Epithelial cell of proximal tubule (primary cell): Measurements from ENCODE around the gene ZNF354C. TPM values are rescaled to one million over a fixed set of nuclear protein-coding genes. Genes with fewer than 3 reads are reported as not detected.

Experiments
- DNase-seq: peaks from one replicate; pipeline ENCODE4 v3.0.0-alpha.2; 2011; ENCODE audit warnings: low read depth
- H3K4me3 ChIP-seq: 2 replicates; pipeline ENCODE4 v1.5.1; 2011; ENCODE audit warnings: low read depth, mild to moderate bottlenecking, low read length
- CTCF ChIP-seq: conservative IDR thresholded peaks from 2 replicates; pipeline ENCODE4 v1.5.1; 2012; ENCODE audit warnings: low read depth, mild to moderate bottlenecking, low read length
- total RNA-seq: library from RNA; depleted of rRNA; stranded (reverse); fragments of >200 nt; gene quantifications from 2 replicates; pipeline ENCODE4 v1.2.3, GENCODE V29; 2015

Gene ZNF354C
- total RNA-seq, 1 donor from 2014 or later: 3.1 TPM

GRCh38 chr5:179120421-179120861, 60.3 kb downstream of the ZNF354C start:
- no peak for TF ChIP-seq CTCF
- DNase-seq: no peak
- no peak overlapping the region for H3K4me3 ChIP-seq

GRCh38 chr5:179120951-179121666, 60.9 kb downstream of the ZNF354C start:
- no peak for TF ChIP-seq CTCF
- no peak for DNase-seq
- no peak overlapping the region for H3K4me3 ChIP-seq

DNA sequence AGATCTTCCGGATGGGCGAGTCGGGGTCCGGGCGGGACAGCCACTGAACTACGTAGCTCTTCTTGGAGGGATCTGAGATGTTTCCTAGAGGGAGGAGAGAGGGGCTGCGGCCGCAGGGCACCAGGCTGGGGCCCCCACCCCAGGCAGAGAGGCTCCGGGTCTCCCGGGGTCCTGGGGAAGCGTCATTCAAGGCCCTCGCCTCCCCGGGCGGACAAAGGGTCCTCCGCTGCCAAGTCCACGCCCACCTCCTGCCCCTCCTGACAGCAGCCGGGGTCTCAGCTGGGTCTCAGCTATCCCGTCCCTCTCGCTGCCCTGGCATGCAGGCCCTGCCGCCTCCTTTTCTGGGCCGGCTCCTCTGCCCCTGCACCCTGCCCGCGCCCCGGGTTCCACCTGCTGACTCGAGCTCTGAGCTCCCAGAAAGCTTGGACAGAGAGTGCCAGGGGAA, 61.5 kb downstream of the ZNF354C start:
- no peak overlapping the region for H3K4me3 ChIP-seq
- no peak for DNase-seq
- TF ChIP-seq CTCF: no peak

DNA sequence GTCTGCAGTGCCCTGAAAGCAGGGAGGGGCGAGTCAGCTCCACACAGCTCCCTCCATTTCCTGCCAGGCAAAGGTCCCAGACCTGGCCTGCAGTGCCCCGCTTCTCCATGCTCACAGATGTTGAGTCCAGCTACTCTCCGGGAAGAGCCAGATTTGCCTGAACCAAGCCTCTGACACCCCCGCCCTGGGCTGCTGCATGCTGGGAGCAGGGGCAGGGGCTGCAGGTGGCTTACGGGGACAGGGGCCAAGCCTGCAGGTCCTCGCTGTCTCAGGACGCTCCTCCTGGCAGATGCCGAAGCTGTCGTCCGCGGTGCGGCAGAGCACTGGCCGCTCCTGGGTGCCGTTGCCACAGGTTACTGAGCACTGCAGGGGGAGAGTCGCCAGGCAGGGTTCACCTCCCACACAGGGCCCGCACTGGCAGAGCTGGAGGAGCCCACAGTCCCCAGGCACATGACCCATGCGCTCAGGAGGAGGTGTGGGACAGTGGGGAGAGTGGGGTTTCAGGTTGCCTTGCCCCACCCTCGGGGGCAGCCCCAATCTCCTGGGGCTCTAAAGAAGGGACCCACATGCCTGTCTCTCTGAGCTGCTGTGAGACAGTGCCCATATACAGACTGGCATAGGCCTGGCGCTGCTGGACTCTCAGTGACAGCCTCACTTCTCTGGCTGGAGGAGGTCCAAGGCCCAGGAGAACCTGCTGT, 62.4 kb downstream of the ZNF354C start:
- TF ChIP-seq CTCF: no peak
- H3K4me3 ChIP-seq: no peak overlapping the region
- DNase-seq: no peak

DNA sequence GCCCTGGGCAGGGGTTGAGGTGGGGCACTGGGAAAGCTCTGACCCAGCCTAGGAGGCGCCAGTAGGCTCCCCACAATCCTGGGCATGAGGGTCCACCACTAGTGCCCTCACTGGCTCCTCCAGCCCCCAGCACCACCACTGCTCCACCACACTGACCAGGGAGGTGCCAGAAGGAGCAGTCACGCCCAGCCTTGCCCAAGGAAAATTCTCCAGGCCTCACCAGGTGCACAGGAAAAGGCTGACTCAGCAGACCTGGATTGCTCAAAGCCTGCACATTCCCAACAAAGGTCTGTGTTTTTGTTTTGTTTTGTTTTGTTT, 62.9 kb downstream of the ZNF354C start:
- no peak for TF ChIP-seq CTCF
- H3K4me3 ChIP-seq: no peak overlapping the region
- no peak for DNase-seq

GRCh38 chr5:179123491-179124272, 63.5 kb downstream of the ZNF354C start:
- TF ChIP-seq CTCF: no peak
- no peak for DNase-seq
- H3K4me3 ChIP-seq: no peak overlapping the region
